HG03571 (cell line): Measurements from ENCODE around the gene TNS2.
"Not testable (repeated sequence)": the region's sequence is repeated elsewhere in the genome, so short reads cannot be mapped to it uniquely, and the experiment has no call there.

ENCODE experiments used
- ATAC-seq: cut with Tn5 transposase; IDR thresholded peaks from one replicate; pipeline ENCODE4 v1.9.1; 2021; ENCODE audit not compliant: unreplicated experiment

TNS2 gene

DNA sequence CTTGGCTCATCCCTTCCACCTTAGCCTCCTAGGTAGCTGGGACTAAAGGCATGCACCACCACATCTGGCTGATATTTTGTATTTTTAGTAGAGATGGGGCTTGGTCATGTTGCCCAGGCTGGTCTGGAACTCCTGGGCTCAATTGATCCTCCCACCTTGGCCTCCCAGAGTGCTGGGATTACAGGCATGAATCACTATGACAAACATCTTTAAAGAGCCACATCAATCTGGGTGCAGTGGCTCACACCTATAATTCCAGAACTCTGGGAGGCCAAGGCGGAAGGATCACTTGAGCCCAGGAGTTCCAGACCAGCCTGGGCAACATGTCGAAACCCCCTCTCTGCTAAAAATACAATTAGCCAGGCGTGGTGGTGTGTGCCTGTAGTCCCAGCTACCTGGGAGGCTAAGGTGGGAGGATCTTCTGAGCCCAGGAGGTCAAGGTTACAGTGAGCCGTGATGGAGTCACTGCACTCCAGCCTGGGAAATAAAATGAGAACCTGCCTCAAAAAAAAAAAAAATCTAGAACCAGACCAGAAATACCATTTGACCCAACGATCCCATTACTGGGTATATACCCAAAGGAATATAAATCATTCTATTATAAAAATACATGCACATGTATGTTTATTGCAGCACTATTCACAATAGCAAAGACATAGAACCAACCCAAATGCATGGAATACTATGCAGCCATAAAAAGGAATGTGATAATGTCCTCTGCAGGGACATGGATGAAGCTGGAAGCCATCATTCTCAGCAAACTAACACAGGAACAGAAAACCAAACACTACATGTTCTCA, 45.1 kb downstream of the TNS2 start:
- not testable (repeated sequence) for ATAC-seq

DNA sequence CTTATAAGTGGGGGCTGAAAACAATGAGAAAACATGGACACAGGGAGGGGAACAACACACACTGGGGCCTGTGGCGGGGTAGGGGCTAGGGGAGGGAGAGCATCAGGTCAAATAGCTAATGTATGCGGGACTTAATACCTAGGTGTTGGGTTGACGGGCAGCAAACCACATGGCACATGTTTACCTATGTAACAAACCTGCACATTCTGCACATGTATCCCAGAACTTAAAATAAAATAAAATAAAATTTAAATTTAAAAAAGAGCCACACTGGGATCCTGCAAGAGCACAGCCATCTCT, 45.7 kb downstream of the TNS2 start:
- not testable (repeated sequence) for ATAC-seq

DNA sequence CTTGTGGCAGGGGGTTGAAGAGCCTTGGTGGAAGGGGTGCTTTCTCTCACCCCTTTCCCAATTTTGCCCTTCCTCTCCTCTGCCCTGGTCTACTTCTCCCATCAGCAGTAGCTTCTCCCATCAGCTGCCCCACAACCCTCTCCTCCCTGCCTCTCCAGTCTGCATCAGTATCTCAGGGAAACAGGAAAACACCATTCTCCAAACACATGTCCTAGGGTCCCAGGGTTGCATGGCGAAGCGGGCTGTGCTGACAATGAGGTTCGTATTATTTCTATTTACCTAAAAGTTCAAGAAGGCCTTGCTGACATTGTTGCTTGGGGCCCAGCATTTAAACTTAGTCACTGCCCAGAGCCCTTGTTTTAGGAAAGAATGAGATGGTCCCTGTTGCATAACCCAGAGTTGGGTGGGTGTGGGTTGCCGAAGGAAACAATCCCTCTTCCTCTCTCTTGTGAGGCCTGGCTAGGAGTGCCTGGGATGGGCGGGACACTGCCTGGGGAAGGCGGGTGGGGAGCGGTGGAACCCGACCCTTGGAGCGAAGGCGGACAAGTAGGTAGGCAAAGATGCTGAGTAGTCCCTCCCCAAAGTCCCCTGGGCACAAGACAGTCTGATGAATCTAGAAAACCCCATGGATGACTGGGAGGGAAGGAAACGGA, 46.4 kb downstream of the TNS2 start:
- ATAC-seq, result no peak

DNA sequence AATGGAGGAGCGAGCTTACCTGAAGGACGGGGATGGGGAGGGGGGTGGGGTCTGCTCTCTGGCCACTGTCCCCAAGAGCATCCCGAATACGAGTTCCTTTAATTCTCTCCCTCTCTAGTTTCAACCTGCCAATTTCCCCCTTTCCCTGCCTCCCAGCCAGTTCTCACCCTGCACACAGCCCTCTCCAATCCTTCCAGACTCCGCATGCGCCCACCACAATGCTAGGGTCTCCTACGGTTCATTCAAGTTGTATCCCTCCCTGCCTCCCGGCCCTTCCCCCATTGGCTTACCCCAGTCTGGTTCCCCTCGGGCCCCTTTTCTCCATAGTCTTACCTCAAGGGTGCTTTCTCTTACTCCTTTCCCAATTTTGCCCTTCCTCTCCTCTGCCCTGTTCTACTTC, 46.9 kb downstream of the TNS2 start:
- no peak for ATAC-seq

DNA sequence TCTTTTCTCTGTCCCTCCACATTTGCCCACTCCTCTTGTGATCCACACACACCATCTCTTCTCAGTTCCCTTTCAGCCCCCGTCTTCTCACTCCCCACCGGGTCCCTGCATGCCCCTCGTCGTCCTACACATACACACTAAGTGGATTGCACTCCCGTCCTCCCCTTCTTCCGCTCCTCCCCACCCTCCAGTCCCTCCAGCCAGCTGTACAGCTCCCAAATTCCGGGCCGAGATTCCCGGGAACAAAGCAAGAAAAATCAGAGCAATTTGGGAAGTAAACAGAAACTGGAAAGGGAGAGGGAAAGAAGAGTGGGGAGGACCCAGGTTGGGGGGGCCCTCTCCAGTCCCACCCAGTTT, 47.3 kb downstream of the TNS2 start:
- ATAC-seq, result no peak

DNA sequence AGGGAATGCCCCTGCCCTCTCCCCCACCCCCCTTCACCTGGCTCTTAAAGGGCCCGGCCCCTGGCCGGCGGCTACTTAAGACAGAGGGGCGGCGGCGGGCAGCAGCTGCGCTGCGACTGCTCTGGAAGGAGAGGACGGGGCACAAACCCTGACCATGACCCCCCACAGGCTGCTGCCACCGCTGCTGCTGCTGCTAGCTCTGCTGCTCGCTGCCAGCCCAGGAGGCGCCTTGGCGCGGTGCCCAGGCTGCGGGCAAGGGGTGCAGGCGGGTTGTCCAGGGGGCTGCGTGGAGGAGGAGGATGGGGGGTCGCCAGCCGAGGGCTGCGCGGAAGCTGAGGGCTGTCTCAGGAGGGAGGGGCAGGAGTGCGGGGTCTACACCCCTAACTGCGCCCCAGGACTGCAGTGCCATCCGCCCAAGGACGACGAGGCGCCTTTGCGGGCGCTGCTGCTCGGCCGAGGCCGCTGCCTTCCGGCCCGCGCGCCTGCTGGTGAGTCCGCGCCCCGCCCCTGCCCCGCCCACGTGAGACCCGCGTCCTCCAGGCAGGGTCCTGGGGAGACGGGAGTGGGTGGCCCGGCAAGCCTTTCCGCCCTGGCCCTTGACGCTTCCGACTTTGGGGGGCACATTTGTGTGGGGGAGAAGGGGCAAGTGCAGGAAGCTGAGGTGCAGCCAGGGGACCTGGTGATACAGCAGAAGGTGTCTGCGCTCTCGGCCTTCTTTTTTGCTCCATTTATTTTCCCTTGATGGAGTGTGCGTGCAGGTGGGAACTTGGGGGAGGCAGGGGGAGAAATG, 47.9 kb downstream of the TNS2 start, which contains the start of gene IGFBP6:
TSS of gene IGFBP6 (plus strand) at position 104 of the 790 bp plus-strand sequence. CDS start at position 155, 51 bp downstream.
- peak; percentile 48 for ATAC-seq

DNA sequence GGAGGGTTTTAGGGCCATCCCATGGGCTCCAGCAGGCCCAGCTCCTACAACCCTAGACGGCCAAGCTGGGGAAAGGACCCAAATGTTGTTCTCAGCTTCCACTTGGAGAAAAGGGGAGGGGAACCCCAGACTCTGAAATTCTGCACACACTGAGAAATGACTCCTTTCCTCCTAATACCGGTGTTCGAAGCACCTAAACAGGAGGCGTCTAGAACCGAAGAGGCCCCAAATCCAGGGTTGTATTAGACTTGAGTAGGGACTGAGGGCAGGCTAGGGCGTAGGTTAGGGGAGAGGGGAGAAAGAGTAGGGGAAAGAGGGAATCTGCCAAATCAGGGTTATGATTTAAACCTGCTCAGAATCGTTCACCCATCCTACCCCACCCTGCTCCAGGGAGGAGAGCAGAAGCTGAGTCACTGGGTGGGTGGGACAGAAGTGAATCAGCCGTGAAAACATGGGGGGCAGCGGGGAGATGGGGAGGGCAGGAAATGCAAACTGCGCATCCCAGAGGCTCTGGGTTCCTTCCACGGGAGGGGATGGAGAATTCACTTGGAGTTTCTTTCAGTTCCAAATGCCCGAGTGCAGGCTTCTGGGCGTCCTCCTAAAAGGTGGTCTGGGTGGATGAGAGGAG, 48.6 kb downstream of the TNS2 start:
- ATAC-seq, result no peak

DNA sequence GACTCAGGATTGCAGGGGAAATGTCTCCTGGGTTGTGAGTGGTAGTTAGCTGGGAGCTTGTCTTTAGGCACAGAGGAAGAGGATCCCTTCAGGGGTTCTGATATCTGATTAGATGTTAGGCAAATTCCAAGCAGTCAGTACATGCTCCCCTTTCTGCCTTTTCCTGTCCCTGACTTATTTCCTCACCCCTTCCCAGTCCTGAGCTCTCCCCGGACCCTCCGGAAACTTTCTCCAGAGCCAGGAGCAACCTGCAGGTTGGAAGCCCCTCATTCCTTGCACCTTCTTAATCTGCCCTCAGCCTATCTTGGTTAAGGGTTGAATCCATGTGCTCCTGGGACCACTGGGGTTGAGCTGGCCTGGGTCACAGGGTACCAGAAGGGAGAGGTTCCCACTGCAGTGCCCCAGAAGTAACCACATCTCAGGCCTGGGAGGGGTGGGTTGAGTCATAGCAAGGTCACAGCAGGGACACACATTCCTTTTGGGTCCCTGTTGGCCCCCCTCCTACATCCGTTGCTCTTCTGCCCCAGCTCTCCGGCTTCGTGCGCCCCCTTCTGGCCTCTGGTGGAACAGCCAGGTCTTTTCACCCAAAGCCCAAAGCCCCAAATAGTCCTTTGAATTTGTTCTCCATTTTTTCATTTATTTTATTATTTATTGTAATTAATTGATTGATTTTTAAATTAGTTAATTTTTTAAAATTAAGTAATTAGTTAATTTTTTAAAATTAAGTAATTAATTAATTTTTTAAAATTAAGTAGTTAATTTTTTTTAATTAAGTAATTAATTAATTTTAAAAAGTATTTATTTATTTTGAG, 49.4 kb downstream of the TNS2 start:
- no peak for ATAC-seq

DNA sequence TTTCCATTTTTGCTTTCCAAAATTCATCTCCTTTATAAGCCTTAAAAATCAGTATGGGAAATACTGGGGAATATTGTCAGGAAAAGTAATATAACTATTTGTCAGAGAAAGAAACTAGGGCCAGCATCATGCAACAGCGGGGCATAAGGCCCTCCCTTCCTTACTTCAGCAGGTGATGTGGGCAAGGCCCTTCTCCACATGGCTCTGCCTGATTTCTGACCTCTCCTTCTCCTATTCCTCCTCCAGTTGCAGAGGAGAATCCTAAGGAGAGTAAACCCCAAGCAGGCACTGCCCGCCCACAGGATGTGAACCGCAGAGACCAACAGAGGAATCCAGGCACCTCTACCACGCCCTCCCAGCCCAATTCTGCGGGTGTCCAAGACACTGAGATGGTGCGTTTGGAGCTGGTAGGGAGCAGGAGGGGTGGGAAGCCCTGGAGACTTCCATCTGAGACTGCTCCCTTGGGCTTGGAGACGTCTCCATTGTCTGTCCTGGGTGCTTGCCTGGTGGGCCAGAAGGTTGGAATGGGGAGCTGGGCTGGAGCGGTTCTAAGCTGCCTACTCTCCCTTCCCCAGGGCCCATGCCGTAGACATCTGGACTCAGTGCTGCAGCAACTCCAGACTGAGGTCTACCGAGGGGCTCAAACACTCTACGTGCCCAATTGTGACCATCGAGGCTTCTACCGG, 50.7 kb downstream of the TNS2 start:
- no peak for ATAC-seq

DNA sequence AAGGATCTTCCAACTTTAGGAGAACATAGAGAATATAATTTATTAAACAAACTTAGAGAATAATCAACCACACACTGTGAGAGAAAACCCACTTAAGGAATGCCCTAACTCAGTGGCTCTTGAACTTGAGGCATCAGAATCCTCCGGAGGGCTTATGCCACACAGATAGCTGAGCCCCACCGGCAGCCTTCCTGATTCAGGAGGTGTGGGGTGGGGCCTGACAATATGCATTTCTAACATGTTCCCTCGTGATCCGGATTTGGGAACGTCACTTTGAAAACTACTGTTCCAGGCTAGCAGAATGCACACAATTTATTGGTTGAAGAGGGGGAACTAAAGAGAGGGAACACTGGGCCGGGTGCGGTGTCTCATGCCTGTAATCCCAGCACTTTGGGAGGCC, 51.4 kb downstream of the TNS2 start:
- no peak for ATAC-seq

DNA sequence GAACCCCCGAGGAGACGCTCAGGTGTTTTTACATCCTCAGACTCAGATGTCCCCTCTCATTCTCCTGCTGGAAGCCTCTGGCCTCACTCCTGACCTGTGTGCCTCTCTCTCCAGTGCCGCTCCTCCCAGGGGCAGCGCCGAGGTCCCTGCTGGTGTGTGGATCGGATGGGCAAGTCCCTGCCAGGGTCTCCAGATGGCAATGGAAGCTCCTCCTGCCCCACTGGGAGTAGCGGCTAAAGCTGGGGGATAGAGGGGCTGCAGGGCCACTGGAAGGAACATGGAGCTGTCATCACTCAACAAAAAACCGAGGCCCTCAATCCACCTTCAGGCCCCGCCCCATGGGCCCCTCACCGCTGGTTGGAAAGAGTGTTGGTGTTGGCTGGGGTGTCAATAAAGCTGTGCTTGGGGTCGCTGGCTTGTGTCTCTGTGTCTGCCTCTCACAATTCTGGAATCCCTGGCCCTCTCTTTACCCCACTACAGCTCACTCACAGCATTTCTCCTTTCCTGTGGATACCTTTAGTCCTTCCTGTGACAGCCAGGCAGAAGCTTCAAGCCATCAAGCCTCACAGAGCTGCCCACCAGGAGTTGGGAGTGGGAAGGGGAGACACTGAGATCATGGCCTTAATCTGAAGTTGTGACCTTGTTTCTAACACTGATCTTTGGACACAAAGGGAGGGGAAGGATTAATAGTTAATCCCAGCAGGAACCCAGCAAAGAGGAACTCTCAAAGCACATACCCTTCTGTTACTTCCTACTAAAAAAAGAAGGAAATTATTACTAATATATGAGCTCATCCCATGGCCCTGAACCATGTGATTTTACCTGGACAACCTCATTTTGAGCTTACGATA, 52.3 kb downstream of the TNS2 start:
- ATAC-seq, result no peak

DNA sequence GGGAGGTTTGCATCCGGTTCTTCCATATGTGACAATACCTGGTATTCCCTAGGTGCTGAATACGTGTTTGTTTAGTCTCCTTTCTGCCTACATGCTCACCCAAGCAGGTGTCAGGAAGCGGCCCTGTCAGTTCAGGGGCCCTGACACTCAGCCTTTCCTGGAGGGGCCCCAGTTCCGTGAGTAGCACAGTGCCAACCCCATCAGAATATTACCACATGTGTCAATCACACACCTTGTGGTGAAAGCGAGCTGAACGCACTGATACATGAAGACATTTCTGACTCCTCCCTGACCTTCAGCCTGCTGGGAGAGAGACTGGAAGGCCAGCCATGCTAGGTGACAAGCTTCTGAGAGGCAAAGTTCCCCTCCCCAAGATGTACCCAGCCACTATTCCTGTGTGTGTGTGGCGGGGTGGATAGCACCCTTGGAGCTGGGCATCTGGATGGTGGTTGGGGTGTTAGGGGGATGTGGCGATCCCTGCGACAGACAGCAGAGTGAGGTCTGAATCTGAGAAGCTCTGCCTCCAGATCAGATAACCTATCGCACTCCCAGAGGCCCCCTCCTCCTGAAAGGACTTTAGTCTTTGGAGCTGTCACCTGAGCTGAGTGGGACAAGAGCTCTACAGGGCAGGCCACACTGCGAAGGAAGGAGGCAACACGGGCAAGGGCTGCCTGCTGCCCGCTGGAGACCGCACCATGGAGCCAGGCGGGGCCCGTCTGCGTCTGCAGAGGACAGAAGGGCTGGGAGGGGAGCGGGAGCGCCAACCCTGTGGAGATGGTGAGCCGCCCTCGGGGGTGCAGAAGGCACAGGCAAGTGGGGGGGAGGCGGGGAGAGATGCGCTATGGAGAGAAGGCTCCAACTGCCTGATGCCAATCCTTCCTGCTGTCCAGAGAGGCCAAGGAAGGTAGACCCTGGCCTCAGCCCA, 53.3 kb downstream of the TNS2 start, which contains the start of gene SOAT2:
TSS of gene SOAT2 (plus strand) at position 604 of the 925 bp plus-strand sequence. CDS start at position 696, 92 bp downstream.
- peak; percentile 46 for ATAC-seq

DNA sequence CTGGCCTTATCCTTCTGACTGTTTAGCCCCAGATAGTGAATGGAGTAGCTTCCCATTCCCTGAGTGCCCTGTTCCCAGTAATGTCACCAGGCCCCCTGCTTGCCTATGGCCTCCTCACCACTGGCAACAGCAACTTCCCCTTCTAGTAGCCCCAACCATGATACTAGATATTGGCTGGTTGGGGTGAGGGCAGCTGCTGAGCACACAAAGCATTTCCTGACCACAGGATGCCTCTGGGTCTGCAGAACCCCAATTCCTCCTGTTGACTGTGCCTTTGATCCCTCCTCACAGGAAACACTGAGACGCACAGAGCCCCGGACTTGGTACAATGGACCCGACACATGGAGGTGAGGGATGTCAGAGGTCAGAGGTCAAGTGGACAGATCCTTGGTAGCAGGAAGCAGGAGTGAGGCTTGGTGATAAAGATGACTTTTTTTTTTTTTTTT, 54.0 kb downstream of the TNS2 start:
- ATAC-seq, result no peak

DNA sequence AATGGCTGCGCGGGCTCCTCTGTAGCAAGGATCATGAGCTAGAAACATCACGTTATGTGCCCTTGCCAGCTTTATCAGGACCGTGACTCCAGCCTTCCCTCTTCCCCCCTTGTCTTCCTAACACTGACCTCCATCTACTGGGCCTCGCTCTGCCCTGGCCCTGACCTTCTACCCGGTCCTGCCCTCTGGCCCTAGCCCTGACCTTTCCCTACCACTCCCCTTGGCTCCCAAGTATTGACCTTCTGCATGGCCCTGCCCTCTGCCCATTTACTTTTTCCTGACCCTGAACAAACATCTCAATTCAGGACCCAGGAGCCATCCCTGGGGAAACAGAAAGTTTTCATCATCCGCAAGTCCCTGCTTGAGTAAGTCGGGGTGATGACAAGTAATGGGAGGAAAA, 55.4 kb downstream of the TNS2 start:
- ATAC-seq, result no peak

DNA sequence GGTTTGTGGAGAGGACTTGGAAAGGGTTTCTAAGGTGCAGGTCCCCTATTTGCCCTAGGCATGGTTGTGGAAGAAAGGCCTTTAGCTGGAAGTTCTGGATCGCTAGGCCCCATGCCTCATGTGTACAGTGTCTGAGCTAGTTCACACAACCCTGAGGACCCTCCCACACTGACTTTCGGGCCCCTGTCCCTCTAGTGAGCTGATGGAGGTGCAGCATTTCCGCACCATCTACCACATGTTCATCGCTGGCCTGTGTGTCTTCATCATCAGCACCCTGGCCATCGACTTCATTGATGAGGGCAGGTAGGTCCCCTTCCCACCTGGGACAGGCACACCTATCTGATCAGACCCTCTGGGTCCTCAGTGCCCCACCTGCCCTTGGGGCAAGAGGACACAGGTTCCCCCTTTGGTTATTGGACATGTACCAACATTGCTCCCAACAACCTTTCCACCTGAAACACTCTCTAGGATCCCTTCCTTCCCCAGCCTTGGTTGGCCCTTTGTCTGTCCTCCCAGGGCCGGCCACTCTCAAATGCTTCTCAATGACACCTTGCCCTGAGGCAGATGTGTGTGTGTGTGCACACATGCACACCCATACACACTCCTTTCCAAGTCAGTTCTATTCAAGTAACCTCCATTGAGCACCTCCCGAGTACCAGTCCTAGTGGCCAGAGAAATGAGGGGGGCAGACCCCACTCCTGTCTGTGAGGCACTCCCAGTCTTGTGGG, 56.0 kb downstream of the TNS2 start:
- no peak for ATAC-seq

DNA sequence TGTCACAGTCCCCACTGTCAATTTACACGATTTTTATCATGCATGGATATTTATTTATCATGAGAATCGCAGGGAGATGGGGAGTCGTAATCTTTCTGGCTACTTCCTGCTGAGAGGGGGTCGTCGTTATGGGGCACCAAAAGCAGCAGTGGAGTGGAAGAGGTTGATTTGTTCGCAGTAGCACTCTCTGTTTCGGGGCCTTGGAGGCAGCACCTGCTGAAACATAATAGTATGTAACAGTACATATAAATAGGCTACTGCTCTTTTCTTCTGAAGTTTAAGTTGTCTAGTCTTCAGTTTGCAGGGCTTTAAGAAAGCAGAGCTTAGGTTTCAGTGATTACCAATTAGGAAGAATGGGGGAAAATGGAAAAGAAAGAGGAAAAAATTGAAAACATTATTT, 57.3 kb downstream of the TNS2 start:
- no peak for ATAC-seq

DNA sequence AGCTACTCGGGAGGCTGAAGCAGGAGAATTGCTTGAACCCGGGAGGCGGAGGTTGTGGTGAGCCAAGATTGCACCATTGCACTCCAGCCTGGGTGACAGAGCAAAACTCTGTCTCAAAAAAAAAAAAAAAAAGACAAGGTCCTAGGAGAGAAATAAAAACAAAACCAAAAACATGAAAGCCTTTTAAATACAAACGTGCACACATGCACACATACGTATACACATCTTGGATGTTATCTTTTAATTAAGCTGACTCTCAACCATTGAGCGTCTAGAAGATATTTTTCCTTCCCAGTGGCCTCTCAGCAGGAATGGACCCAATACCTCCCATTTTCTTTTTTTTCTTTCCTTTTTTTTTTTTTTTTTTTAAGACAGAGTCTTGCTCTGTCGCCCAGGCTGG, 62.6 kb downstream of the TNS2 start:
- not testable (repeated sequence) for ATAC-seq
